Neural progenitor cell (in vitro differentiated cells): ENCODE measurements around the gene KRT33A.
A peak's percentile ranks its signal among the peaks of the same experiment; 100 is the strongest.

Experiments used
- CTCF ChIP-seq: fragments of 200-600 bp; sonication (generic); IDR thresholded peaks from 2 replicates; pipeline ENCODE4 v1.5.1; 2017; ENCODE audit warnings: antibody characterized with exemption, mild to moderate bottlenecking
- EZH2 ChIP-seq: fragments of 200-600 bp; sonication (generic); IDR thresholded peaks from 2 replicates; pipeline ENCODE4 v1.6.1; 2017; ENCODE audit warnings: antibody characterized with exemption, mild to moderate bottlenecking, moderate library complexity

GRCh38 chr17:41322094-41322902 is 28.3 kb downstream of the KRT33A start:
- no peak for TF ChIP-seq EZH2
- peak; percentile 70 for TF ChIP-seq CTCF
